Measurements from ENCODE around the gene TSC22D4. TPM values are rescaled to one million over a fixed set of nuclear protein-coding genes. Genes with fewer than 3 reads are reported as not detected.
A peak's percentile ranks its signal among the peaks of the same experiment; 100 is the strongest.

TSC22D4 gene
- total and polyA plus RNA-seq, 2 experiments from 2014 or later = 14.6 to 24.9 TPM

DNA sequence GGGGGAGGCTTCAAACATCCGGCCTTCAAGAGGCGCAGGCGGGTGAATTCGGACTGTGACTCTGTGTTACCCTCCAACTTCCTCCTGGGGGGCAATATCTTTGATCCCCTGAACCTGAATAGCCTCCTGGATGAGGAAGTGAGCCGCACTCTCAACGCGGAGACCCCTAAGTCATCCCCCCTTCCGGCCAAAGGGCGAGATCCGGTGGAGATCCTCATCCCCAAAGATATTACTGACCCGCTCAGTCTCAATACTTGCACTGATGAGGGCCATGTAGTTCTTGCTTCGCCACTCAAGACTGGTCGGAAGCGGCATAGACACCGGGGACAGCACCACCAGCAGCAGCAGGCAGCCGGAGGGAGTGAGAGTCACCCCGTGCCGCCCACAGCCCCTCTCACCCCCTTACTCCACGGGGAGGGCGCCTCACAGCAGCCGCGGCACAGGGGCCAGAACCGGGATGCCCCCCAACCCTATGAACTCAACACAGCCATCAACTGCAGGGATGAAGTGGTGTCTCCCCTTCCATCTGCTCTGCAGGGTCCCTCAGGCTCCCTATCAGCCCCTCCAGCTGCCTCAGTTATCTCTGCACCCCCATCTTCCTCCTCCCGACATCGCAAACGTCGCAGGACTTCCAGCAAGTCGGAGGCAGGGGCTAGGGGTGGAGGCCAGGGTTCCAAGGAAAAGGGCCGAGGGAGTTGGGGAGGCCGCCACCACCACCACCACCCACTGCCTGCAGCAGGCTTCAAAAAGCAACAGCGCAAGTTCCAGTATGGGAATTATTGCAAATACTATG lies 48.3 kb downstream of the TSC22D4 start:
- H3K4me1 Mint-ChIP-seq = peaks cover 48% of the 10 kb centered on the region
- DNase-seq (ENCODE audit: low spot score) (peak; percentile 41), ATAC-seq (peak; percentile 0; the same call in 1 of the 3 replicates)
- H3K9me3 Mint-ChIP-seq = peaks cover 20% of the 10 kb centered on the region
- peaks cover 44% of the 10 kb centered on the region for H3K79me2 ChIP-seq (replicated peaks; ENCODE audit: insufficient read depth)
- no peak overlapping the region for H2AFZ ChIP-seq
- peaks cover 43% of the 10 kb centered on the region for H3K27me3 Mint-ChIP-seq (ENCODE audit: insufficient read depth, low read depth, poor library complexity)
- peaks cover 59% of the 10 kb centered on the region for H3K36me3 Mint-ChIP-seq (ENCODE audit: low read depth)
- H3K36me3 ChIP-seq (ENCODE audit: insufficient read depth) = peaks cover 9% of the 10 kb centered on the region; the same call in 1 of the 2 replicates
- H3K27ac ChIP-seq (ENCODE audit: low read depth) = peak overlapping the region; percentile 99
- peaks cover 3% of the 10 kb centered on the region; the same call in 1 of the 2 replicates for H4K20me1 ChIP-seq (replicated peaks; ENCODE audit: insufficient read depth)
- peaks cover 29% of the 10 kb centered on the region; the same call in 1 of the 2 replicates for H3K4me1 ChIP-seq (ENCODE audit: insufficient read depth)
- peak overlapping the region; percentile 93 for H3K4me3 Mint-ChIP-seq
- TF ChIP-seq JUNB (IDR thresholded peaks at IDR 0.05; ENCODE audit: unreplicated experiment) (no peak), ZNF114 (CRISPR knock-in tag; IDR thresholded peaks at IDR 0.05) (no peak), ZNF331 (CRISPR knock-in tag; IDR thresholded peaks at IDR 0.05; ENCODE audit: low read depth) (no peak)
- TF ChIP-seq, protein P1, sequence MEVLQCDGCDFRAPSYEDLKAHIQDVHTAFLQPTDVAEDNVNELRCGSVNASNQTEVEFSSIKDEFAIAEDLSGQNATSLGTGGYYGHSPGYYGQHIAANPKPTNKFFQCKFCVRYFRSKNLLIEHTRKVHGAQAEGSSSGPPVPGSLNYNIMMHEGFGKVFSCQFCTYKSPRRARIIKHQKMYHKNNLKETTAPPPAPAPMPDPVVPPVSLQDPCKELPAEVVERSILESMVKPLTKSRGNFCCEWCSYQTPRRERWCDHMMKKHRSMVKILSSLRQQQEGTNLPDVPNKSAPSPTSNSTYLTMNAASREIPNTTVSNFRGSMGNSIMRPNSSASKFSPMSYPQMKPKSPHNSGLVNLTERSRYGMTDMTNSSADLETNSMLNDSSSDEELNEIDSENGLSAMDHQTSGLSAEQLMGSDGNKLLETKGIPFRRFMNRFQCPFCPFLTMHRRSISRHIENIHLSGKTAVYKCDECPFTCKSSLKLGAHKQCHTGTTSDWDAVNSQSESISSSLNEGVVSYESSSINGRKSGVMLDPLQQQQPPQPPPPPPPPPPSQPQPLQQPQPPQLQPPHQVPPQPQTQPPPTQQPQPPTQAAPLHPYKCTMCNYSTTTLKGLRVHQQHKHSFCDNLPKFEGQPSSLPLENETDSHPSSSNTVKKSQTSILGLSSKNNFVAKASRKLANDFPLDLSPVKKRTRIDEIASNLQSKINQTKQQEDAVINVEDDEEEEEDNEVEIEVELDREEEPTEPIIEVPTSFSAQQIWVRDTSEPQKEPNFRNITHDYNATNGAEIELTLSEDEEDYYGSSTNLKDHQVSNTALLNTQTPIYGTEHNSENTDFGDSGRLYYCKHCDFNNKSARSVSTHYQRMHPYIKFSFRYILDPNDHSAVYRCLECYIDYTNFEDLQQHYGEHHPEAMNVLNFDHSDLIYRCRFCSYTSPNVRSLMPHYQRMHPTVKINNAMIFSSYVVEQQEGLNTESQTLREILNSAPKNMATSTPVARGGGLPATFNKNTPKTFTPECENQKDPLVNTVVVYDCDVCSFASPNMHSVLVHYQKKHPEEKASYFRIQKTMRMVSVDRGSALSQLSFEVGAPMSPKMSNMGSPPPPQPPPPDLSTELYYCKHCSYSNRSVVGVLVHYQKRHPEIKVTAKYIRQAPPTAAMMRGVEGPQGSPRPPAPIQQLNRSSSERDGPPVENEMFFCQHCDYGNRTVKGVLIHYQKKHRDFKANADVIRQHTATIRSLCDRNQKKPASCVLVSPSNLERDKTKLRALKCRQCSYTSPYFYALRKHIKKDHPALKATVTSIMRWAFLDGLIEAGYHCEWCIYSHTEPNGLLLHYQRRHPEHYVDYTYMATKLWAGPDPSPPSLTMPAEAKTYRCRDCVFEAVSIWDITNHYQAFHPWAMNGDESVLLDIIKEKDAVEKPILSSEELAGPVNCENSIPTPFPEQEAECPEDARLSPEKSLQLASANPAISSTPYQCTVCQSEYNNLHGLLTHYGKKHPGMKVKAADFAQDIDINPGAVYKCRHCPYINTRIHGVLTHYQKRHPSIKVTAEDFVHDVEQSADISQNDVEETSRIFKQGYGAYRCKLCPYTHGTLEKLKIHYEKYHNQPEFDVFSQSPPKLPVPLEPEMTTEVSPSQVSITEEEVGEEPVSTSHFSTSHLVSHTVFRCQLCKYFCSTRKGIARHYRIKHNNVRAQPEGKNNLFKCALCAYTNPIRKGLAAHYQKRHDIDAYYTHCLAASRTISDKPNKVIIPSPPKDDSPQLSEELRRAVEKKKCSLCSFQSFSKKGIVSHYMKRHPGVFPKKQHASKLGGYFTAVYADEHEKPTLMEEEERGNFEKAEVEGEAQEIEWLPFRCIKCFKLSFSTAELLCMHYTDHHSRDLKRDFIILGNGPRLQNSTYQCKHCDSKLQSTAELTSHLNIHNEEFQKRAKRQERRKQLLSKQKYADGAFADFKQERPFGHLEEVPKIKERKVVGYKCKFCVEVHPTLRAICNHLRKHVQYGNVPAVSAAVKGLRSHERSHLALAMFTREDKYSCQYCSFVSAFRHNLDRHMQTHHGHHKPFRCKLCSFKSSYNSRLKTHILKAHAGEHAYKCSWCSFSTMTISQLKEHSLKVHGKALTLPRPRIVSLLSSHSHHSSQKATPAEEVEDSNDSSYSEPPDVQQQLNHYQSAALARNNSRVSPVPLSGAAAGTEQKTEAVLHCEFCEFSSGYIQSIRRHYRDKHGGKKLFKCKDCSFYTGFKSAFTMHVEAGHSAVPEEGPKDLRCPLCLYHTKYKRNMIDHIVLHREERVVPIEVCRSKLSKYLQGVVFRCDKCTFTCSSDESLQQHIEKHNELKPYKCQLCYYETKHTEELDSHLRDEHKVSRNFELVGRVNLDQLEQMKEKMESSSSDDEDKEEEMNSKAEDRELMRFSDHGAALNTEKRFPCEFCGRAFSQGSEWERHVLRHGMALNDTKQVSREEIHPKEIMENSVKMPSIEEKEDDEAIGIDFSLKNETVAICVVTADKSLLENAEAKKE (CRISPR knock-in tag; IDR thresholded peaks at IDR 0.05) = no peak
- TF ChIP-seq, protein P2, sequence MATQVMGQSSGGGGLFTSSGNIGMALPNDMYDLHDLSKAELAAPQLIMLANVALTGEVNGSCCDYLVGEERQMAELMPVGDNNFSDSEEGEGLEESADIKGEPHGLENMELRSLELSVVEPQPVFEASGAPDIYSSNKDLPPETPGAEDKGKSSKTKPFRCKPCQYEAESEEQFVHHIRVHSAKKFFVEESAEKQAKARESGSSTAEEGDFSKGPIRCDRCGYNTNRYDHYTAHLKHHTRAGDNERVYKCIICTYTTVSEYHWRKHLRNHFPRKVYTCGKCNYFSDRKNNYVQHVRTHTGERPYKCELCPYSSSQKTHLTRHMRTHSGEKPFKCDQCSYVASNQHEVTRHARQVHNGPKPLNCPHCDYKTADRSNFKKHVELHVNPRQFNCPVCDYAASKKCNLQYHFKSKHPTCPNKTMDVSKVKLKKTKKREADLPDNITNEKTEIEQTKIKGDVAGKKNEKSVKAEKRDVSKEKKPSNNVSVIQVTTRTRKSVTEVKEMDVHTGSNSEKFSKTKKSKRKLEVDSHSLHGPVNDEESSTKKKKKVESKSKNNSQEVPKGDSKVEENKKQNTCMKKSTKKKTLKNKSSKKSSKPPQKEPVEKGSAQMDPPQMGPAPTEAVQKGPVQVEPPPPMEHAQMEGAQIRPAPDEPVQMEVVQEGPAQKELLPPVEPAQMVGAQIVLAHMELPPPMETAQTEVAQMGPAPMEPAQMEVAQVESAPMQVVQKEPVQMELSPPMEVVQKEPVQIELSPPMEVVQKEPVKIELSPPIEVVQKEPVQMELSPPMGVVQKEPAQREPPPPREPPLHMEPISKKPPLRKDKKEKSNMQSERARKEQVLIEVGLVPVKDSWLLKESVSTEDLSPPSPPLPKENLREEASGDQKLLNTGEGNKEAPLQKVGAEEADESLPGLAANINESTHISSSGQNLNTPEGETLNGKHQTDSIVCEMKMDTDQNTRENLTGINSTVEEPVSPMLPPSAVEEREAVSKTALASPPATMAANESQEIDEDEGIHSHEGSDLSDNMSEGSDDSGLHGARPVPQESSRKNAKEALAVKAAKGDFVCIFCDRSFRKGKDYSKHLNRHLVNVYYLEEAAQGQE (IDR thresholded peaks at IDR 0.05; ENCODE audit: unreplicated experiment) = no peak
- H3K9me2 ChIP-seq (ENCODE audit: insufficient read depth) = 0 out of 2 replicates have a peak, but pooled peaks cover 3% of the 10 kb centered on the region
- peak overlapping the region; percentile 79 for H3K4me2 ChIP-seq
- peak overlapping the region; percentile 67 for H3K4me3 ChIP-seq
- peak overlapping the region; percentile 96 for H3K27ac Mint-ChIP-seq
- peaks cover 9% of the 10 kb centered on the region for H3K27me3 ChIP-seq (ENCODE audit: insufficient read depth)
- H3F3A ChIP-seq (replicated peaks; ENCODE audit: low read depth) = peaks cover 39% of the 10 kb centered on the region
